Gastroesophageal sphincter (tissue), 4 donors: ENCODE data around the gene ID2. TPM values are rescaled to one million over a fixed set of nuclear protein-coding genes. Genes with fewer than 3 reads are reported as not detected.
A peak's percentile ranks its signal among the peaks of the same experiment; 100 is the strongest.

Experiments
- ATAC-seq: fragments of 150-250 bp; one replicate; pipeline ENCODE4 v1.9.1; 2016; ENCODE audit warnings: mild to moderate bottlenecking, moderate library complexity
- H3K27ac ChIP-seq, 4 donors: fragments of 200-600 bp; sonication (generic) in 3 of 4; 1 replicate in 3 of 4; 2 replicates in 1 of 4; pipeline ENCODE4 v1.5.1; 2016 to 2019
- H3K27me3 ChIP-seq: fragments of 200-600 bp; sonication (generic); one replicate; pipeline ENCODE4 v1.5.1; 2019
- H3K36me3 ChIP-seq, 2 donors: fragments of 200-600 bp; sonication (generic); one replicate each; pipeline ENCODE4 v1.5.1; 2019; ENCODE audit warnings: control low read depth in 1 of 2
- H3K4me1 ChIP-seq, 3 donors: fragments of 200-600 bp; sonication (generic); 1 replicate in 2 of 3; 2 replicates in 1 of 3; pipeline ENCODE4 v1.5.1; 2016 to 2019; ENCODE audit warnings: control low read depth in 2 of 3
- H3K4me3 ChIP-seq, 2 donors: fragments of 200-600 bp; sonication (generic); one replicate each; pipeline ENCODE4 v1.5.1; 2019; ENCODE audit warnings: mild to moderate bottlenecking in 1 of 2, moderate library complexity in 1 of 2
- H3K9me3 ChIP-seq, 3 donors: fragments of 200-600 bp; sonication (generic); one replicate each; pipeline ENCODE4 v1.5.1; 2017 to 2019; ENCODE audit warnings: control low read depth in 2 of 3
- EP300 ChIP-seq: sonication (generic); formaldehyde crosslinking; IDR thresholded peaks from one replicate; pipeline ENCODE4 v1.6.1; 2017; ENCODE audit warnings: antibody characterized with exemption, mild to moderate bottlenecking
- POLR2A ChIP-seq, 2 donors: fragments of 450-650 bp; IDR thresholded peaks; one replicate each; pipeline ENCODE4 v1.6.1; 2017; ENCODE audit warnings: antibody characterized with exemption in 2 of 2, mild to moderate bottlenecking in 2 of 2, moderate library complexity in 1 of 2
- POLR2AphosphoS5 ChIP-seq: sonication (generic); formaldehyde crosslinking; IDR thresholded peaks from one replicate; pipeline ENCODE4 v1.6.1; 2017; ENCODE audit warnings: antibody characterized with exemption
- WGBS, 2 donors: methylation state at CpG; one replicate each; pipeline ENCODE4 v1.1.5; 2018; ENCODE audit warnings: low coverage in 1 of 2; 5-methylcytosine and 5-hydroxymethylcytosine counted together
- total RNA-seq, 4 donors: library from RNA; depleted of rRNA; stranded (reverse); fragments of >200 nt; gene quantifications; one replicate each; pipeline ENCODE4 v1.1.0, GENCODE V29; 2016
- TF ChIP-seq, protein P1 (sequence below), 4 experiments: fragments of 200-600 bp in 2 of 4; fragments of 450-650 bp in 2 of 4; sonication (generic) in 1 of 4; IDR thresholded peaks; one replicate each; pipeline ENCODE4 v1.5.1; 2017 to 2019; ENCODE audit warnings: antibody characterized with exemption in 4 of 4, mild to moderate bottlenecking in 2 of 4, moderate library complexity in 2 of 4

The ID2 gene
- total RNA-seq, 4 donors from 2014 or later: 142 to 384 (median 169) TPM

DNA sequence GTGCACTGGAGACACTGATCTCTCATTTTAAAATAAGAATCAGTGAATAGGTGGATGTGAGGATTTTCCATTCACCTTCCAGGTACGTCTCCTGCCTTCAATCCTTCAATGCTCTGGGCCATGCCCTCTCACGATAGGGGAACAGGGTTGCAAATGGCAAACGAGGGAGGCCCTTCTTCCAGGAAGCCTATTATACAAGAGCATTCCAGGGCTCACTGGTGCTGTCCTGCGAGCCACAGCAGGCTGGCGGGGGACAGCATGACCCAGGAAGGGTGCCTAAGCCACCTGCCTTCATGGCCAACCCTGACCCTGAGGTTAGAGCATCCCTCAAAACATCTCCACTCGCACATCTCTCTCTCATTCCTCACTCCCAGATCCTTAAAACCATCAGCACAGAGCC is 20.6 kb upstream of the ID2 start:
- 100% methylated on average over 1 to 2 of the region's 6 CpGs for WGBS, 2 donors
- no peak for TF ChIP-seq POLR2AphosphoS5
- no peak for TF ChIP-seq EP300
- TF ChIP-seq POLR2A (IDR thresholded peaks at IDR 0.05): no peak
- TF ChIP-seq, protein P1, sequence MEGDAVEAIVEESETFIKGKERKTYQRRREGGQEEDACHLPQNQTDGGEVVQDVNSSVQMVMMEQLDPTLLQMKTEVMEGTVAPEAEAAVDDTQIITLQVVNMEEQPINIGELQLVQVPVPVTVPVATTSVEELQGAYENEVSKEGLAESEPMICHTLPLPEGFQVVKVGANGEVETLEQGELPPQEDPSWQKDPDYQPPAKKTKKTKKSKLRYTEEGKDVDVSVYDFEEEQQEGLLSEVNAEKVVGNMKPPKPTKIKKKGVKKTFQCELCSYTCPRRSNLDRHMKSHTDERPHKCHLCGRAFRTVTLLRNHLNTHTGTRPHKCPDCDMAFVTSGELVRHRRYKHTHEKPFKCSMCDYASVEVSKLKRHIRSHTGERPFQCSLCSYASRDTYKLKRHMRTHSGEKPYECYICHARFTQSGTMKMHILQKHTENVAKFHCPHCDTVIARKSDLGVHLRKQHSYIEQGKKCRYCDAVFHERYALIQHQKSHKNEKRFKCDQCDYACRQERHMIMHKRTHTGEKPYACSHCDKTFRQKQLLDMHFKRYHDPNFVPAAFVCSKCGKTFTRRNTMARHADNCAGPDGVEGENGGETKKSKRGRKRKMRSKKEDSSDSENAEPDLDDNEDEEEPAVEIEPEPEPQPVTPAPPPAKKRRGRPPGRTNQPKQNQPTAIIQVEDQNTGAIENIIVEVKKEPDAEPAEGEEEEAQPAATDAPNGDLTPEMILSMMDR (IDR thresholded peaks at IDR 0.05): no peak
- no peaks in the 10 kb centered on the region for H3K9me3 ChIP-seq
- H3K4me1 ChIP-seq: peaks cover 0 to 16% (median 0%) of the 10 kb centered on the region in 3 donors
- no peaks in the 10 kb centered on the region for H3K27me3 ChIP-seq
- ATAC-seq: no peak
- H3K27ac ChIP-seq: peak overlapping the region in 2 of 4 donors; percentile 41 to 44
- H3K36me3 ChIP-seq: no peaks in the 10 kb centered on the region
- no peak overlapping the region for H3K4me3 ChIP-seq

DNA sequence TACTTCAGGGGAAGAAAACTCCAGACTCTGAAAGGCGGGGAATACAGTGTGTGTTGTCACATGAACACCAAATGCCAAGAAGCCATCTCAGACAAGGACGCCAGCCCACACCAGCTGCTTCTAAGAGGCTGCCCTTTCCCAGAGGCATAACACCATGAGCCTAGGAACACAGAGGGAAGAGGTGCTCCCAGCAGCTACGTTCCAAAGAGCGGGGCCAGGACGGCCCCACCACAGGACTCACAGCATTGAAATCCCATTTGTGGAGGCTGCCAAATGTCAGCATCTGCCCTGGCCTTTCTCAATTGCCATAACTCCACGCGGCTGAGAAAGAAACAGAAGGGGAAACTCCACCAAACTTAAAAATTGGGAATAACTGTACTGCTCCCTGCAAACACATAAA is 20.1 kb upstream of the ID2 start:
- Histone ChIP-seq H3K9me3 (no peaks in the 10 kb centered on the region), H3K27ac (peak overlapping the region in 2 of 4 donors; percentile 41 to 44), H3K36me3 (no peaks in the 10 kb centered on the region), H3K27me3 (no peaks in the 10 kb centered on the region), H3K4me3 (no peak overlapping the region), H3K4me1 (peaks cover 0 to 16% (median 0%) of the 10 kb centered on the region in 3 donors)
- 43 to 46% methylated on average over 4 to 6 of the region's 7 CpGs for WGBS, 2 donors
- ATAC-seq: peak; percentile 67
- TF ChIP-seq POLR2AphosphoS5: peak; percentile 72
- TF ChIP-seq, protein P1 (IDR thresholded peaks at IDR 0.05): no peak

DNA sequence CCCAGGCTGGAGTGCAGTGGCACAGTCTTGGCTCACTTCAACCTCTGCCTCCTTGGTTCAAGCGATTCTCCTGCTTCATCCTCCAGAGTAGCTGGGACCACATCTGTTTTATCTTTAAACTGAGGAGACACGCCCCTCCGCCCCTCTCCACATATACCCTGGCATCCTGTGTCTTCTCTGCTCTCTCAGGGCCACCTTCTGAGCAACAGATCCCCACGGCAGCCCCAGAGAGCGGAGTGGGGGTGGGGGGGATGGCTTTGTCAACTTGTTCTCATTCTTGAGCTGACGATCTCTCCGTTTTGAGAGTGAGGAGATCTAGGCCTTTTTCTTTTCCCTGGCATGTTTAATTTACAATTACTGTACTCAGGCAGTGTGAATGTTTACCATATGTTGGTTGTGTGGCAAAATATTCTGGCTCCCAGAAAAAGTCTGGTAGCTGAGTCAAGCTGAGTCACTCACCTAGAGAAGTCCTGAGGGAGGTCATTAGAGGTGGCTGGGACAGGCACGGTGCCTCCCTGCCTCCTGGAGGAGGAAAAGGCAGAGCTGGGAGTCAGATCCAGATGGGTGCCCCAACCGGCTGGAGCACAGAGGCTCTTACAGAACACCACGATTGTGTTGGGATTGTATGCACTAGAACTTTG is 19.5 kb upstream of the ID2 start:
- TF ChIP-seq POLR2AphosphoS5 (peak; percentile 68), EP300 (no peak), POLR2A (IDR thresholded peaks at IDR 0.05) (no peak)
- TF ChIP-seq, protein P1 (IDR thresholded peaks at IDR 0.05): peak in 1 of 4 experiments; percentile 43
- H3K4me3 ChIP-seq: no peak overlapping the region
- peak; percentile 63 for ATAC-seq
- WGBS, 2 donors: 58 to 64% methylated on average over 3 to 9 of the region's 10 CpGs
- H3K27me3 ChIP-seq: no peaks in the 10 kb centered on the region
- no peaks in the 10 kb centered on the region for H3K36me3 ChIP-seq
- no peaks in the 10 kb centered on the region for H3K9me3 ChIP-seq
- peak overlapping the region in 2 of 4 donors; percentile 41 to 44 for H3K27ac ChIP-seq
- peaks cover 0 to 16% (median 0%) of the 10 kb centered on the region in 3 donors for H3K4me1 ChIP-seq

DNA sequence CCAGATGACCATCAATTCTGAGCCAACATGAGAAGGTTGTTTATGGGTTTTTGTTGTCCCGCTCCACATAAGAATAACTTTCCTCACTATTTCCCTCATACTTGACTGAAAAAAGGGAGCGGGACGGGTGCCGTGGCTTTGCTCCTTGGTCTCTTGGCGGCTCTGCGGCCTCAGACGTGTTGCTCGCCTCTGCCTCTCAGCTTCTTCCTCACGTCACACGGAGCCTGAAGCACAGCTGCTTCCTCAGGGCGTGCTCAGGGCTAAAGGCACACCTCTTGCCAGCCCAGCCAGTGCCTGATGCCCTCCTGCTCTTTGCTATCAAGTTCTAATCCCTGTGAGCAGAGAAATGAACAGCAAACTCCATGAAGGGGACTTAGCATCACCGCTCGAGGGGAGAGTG is 17.9 kb upstream of the ID2 start:
- no peaks in the 10 kb centered on the region for H3K27me3 ChIP-seq
- WGBS, 2 donors: 73% methylated on average over 7 of the region's 13 CpGs; no CpG with 5 or more reads in 1 of the 2 donors
- TF ChIP-seq EP300 (no peak), POLR2AphosphoS5 (no peak), POLR2A (IDR thresholded peaks at IDR 0.05) (no peak)
- TF ChIP-seq, protein P1 (IDR thresholded peaks at IDR 0.05): no peak
- no peak for ATAC-seq
- H3K36me3 ChIP-seq: no peaks in the 10 kb centered on the region
- peaks cover 0 to 16% (median 0%) of the 10 kb centered on the region in 3 donors for H3K4me1 ChIP-seq
- H3K27ac ChIP-seq: no peak overlapping the region
- no peak overlapping the region for H3K4me3 ChIP-seq
- H3K9me3 ChIP-seq: no peaks in the 10 kb centered on the region

DNA sequence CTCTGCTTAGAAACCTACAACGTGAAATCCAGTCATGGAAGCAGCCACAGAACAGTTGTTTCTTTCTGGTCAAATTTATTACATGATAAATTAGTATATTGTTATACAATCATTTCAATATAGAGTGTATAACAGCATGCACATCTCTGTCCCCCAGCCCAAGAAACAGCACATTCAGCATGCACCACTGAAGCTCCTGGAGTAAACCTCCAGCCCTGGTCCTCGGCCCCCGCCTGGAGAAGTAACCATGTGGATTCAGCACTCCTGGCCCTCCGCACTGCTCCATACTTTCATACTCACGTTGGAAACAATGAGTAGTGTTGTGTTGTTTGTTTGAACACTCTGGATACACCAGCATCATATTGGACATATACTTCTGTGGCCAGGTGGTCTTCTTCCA is 15.3 kb upstream of the ID2 start:
- H3K27me3 ChIP-seq: no peaks in the 10 kb centered on the region
- TF ChIP-seq POLR2AphosphoS5 (no peak), EP300 (no peak), POLR2A (IDR thresholded peaks at IDR 0.05) (no peak)
- TF ChIP-seq, protein P1 (IDR thresholded peaks at IDR 0.05): no peak
- peaks cover 0 to 24% (median 0%) of the 10 kb centered on the region in 3 donors for H3K4me1 ChIP-seq
- H3K4me3 ChIP-seq: no peak overlapping the region
- no peak for ATAC-seq
- WGBS, 2 donors: 93 to 97% methylated on average over 3 to 5 of the region's 5 CpGs
- no peak overlapping the region for H3K27ac ChIP-seq
- H3K9me3 ChIP-seq: no peaks in the 10 kb centered on the region
- no peaks in the 10 kb centered on the region for H3K36me3 ChIP-seq
